Measurements from ENCODE around the gene DOCK10.

Gene DOCK10

DNA sequence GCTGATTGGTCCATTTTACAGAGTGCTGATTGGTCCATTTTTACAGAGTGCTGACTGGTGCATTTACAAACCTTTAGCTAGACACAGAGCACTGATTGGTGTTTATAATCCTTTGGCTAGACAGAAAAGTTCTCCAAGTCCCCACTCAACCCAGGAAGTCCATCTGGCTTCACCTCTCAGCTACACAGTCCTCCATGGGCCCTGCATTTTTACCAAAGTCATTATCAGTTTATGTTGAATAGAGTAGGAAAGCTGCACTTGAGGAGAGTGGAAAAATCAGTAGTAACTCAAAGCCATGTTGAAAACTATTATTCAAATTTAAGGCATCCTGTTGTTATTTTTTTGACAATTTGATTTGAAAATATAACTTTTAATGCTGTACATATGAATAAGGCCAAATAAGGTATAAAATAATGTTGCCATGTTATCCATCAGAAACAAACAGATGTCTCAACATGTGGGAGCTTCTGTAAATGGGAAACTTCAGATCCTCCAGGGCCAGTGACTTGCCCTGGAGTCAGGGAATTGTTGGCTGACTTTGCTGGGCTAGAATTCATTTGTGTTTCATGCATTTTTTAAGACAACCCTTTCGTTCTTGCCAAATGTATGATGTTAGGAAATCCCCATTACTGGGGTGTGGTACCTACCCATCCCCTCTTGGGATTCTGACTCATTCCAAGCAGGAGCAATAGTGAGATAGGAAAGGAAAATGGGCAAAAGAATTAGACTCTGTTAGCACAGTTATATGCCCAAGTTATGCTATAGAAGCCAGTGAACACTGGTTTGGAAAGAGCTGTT is 288.3 kb downstream of the DOCK10 start:
- no peak for DNase-seq

DNA sequence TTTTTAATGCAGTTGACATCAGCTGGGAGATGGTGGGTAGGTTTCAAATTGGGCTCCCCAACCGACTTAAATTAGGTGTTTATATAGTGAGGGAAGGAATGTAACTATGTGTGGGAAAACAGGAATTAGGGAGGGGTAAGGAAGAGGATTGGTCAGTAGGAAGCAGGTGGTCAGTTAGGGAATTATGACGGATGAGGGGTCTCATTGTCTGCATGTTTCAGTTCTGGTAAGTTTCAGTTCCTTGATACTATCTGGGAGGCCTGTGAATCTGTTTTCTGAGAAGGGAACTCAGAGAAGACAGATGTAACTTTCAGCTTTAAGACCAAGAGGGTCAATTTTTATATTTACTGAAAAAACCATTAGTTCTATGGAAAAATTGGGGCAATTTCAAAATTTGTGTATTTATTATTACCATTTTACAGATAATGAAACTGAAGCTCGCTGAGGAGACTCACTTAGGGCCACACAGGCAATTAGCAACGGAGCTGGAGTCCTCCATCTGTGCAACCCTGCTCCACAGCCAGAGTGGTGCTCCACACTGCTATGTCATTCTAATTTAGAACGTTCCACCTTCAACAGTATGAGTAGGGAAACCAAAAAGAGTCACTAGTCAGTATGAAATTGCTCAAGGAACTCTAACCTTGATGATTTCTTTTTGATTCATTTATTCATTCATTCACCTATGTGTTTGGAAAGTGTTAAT is 290.1 kb downstream of the DOCK10 start:
- DNase-seq = no peak

DNA sequence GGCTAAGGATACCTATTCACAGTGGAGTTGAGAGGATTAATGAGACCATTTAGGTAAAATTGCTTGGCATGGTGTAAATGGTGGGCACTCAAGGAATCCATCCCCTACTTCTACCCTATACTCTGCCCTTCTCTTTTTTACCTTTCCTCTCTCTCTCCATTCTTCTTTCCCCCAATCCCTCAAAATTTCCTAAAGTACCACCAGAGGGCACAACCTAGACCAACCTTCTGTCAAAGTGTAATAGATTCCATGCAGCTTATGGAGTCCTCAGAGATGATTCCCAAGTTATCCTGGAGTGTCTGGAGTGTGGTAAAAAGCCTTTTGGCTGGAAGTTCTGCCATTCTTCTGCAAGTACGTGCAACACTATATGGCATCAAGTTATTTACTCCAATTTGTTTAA is 293.1 kb downstream of the DOCK10 start:
- DNase-seq = no peak

DNA sequence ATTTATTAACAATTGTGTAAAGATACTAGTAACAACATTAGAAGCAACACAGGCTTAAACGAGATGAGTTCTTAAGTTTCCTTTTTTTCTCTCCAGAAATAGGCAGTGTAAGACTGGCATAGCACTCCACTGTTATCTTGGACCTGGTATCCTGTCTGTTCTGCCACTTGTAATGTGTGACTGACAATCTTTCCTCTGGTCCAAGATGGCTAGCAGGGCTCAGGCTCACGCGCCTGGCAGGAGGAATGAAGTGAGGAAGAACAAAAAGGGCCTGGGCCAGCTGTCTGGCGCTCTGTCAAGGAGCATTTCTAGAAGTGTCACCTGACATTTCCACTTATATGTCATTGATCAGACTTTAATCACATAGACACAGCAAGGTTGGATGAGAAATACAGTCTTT is 294.5 kb downstream of the DOCK10 start:
- DNase-seq = no peak

DNA sequence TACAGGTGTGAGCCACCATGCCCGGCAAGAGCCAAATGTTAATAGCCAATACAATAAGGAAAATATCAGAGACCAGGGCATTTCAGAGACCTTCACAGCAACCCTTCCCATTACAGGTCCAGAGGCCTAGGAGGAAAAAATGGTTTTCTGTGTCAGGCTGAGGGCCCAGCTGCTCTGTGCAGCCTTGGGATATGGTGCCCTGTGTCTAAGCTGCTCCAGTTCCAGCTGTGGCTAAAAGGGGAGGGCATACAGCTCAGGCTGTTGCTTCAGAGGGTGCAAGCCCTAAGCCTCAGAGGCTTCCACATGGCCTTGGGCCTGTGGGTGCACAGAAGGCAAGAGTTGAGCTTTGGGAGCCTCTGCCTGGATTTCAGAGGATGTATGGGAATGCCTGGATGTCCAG is 306.0 kb downstream of the DOCK10 start:
- no peak for DNase-seq

DNA sequence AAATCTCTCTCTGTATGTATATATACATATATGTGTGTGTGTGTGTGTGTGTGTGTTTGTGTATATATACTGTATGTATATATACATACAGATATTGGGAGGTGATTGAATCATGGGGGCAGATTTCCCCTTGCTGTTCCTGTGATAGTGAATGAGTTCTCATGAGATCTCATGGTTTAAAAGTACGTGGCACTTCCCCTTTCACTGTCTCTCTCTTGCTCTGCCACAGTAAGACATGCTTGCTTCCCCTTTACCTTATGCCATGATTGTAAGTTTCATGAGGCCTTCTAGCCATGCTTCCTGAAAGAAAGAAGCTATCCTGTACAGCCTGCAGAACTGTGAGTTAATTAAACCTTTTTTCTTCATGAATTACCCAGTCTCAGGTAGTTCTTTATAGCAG is 307.3 kb downstream of the DOCK10 start:
- no peak for DNase-seq

DNA sequence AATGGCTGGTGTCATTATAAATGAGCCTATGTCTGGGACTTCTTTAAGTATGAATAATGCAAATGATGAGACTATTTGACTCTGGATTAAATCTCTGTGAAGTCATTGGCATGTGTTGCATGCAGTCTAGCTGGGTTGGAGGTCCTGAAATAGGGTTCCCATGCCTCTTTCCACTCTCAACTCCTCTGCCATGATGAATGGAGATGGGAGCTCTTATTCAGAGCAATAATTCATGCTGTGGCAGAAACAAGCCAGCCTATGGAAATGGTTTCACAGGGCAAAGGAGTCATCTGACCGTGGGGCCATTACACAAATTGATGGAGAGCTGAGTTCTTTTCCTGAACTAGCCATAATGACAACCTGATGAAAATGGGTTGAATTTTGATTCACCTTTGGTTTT is 310.6 kb downstream of the DOCK10 start:
- DNase-seq = no peak

DNA sequence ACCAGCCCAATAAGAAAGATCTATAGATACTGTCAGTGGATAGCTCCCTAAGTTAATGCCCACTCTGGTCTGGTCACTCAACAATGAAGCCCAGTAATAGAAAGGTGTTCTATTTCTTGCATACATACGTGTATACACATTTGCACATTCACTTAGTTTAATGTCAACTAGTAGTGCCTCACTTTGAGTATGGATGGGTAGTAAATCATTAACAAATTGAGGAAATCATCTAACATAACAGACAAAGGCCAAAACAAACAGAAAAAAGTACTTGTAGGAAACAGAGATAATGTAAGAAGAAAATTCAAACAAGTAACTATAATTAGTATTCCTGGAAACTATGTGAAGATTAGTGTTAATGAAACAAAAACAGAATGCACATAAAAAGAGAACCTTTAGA is 312.8 kb downstream of the DOCK10 start:
- DNase-seq = no peak

DNA sequence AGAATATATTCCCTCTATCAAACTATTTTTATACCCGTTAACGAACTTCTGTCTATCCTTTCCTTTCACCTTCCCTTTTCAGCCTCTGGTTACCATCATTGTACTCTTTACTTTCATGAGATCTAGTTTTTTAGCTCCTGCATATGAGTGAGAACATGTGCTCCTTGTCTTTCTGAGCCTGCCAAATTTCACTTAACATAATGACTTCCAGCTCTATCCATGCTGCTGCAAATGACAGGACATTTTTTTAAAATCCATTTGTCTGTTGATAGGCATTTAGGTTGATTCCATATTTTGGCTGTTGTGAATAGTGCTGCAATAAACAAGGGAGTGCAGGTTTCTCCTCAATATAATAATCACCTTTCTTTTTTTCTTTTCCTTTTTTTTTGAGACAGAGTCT is 317.9 kb downstream of the DOCK10 start:
- DNase-seq = no peak

DNA sequence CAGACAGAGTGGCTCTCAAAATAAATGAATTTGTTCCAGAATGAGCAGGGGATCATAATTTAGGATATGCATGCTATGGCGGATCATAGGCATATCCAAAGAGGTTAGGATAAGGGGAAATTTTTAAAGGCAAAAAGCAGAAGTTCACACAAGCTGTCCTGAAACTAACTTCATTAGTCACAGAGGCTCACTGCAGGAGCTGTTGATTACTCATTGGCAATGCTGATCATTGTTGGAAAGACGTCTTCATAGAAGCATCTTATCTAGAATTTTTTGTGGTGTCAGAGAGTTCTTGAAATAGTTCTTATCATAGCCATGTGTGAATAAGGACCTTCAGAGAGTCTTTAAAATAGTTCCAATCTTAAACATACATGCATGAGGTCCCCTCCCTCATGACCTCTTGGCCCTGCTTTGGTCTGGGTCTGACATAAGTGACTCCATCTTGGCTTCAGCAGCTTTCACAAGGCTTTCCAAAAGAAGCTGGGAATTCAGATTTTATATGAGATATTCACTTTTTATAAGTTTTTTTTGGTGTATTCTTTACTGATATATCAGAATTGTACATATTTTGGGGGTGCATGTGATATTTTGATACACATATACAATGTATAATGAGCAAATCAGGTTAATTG is 318.6 kb downstream of the DOCK10 start:
- no peak for DNase-seq

DNA sequence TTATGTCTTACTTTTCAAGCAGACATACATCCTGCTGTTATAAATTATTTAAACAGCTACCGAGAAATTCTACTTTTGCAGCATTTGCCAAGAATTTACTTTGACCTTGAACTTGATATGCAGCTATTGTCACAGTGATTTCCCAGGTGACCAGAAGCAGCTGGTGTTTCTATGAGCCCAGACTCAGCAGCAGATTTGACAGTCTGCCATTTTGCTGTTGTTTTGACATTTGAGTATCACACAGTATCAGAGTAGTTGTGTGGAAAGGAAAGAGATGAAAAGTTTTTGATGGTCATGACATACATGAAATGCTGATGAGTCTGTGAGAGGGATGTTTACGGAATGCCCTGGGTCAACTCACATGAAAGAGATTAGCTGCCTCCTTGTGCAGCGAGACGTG is 319.5 kb downstream of the DOCK10 start:
- no peak for DNase-seq

DNA sequence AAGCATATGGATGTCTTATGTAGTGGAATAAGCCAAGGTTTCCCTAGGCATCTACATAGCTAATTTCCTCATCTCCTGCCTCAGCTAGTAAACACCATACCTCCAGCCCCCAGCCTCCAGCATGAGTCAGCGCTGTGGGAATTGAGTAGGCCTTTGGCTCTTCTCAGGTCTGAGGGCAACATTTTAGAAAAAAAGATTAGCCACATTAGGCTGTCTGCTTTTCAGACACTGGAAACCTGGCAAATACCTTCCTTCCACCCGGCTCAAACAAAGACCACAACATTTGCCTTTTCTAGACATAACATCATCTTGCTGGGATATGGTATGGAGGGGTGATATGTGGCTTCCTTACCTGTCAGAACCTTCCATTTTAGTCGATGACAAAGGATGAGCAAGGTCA is 320.0 kb downstream of the DOCK10 start:
- DNase-seq = no peak

DNA sequence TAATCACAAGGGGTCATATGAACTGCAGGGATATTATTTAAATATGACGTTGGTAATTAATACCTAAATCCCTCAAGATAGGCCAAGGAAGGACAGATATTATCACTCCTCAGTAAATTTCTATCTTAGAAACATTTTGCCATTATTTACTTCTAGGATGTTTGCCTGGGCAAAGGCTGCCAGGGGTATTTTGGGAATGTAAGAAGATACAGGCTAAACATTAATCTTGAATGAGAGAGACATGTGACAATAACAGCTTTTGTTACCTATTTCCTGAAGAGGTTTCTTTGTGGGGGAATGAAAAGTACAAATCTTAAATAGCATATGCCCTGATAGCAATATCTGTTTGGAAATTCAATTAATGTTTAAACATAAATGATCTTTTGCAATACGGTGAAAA is 325.3 kb downstream of the DOCK10 start:
- DNase-seq = no peak

DNA sequence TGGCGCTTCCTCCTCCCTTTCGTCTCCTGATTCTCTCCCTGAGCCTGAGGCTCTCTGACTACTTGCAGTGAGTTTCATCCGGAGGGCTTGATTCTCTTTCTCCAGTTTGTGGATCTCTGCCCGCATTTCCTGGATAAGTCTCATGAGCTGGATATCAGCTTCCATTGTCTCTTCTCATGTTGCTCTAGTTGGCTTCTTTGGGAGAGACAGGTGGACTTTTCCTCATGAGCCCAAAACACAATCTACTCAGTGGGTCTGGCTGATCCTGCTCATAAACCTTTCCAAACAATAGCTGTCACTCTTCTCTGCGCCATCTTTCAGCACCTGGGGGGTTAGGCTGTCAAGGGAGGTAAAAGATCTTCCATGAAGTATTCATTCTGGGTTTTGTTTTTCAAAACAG is 326.1 kb downstream of the DOCK10 start, which contains the start of gene CCDC195:
Gene CCDC195 (minus strand): TSS at position 165 of the 400 bp plus-strand sequence. CDS start 0 bp downstream, at position 165.
- DNase-seq = no peak
